HG02840 (cell line): ENCODE measurements around the gene FBXO2.

Source experiments
- ATAC-seq: cut with Tn5 transposase; IDR thresholded peaks from one replicate; pipeline ENCODE4 v1.9.1; 2021; ENCODE audit warnings: mild to moderate bottlenecking, moderate library complexity, moderate number of reproducible peaks; ENCODE audit not compliant: unreplicated experiment, low FRiP score

FBXO2 gene

DNA sequence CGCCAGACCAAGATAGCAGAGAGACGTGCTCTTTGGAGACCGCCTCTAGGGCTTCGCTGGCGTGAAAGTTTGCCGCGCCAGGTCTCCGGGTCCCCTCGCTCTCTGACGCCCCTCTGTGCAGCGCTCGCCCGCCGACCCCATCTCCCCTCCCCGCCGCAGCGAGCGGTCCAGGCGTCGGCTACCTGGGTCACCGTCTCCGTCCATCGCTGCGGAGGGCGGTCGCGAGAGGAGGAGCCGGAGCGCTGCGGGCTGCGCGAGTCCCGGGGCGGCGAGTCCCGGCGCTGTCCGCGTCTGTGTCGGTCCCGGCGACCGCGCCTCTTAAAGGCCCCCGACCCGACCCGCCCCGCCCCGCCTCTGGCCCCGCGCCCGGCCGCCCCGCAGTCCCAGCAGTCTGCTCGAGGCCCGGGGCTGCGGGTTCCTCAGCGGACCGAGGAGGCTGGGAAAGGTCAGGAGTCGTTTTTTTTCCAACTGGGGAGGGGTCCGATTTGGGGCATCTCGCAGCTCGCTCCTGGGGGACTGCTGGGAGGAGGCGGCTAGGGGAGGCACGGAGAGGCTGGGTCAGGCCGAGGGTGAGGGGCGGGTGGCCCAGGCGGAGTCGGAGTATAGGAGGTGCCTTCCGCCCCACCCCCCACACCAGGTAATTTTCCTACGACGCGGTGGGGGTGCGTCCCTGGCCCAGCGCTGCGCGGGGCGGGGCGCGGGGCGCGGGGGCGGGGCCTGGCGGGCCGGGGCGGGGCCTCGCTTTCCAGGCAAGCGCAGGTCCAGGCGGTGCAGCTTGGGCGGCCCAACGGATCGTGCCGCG is at the start of gene FBXO2, which contains the start of gene FBXO44:
FBXO2 (minus strand) TSS at position 293 of the 802 bp plus-strand sequence; CDS start at position 204, 89 bp downstream.
FBXO44 (plus strand) TSS at position 741 of the 802 bp plus-strand sequence. CDS start 959 bp downstream, outside the sequence.
- no peak for ATAC-seq

- ATAC-seq = no peak
Observed at GRCh38 chr1:11703357-11704193, 49.3 kb upstream of the FBXO2 start.

DNA sequence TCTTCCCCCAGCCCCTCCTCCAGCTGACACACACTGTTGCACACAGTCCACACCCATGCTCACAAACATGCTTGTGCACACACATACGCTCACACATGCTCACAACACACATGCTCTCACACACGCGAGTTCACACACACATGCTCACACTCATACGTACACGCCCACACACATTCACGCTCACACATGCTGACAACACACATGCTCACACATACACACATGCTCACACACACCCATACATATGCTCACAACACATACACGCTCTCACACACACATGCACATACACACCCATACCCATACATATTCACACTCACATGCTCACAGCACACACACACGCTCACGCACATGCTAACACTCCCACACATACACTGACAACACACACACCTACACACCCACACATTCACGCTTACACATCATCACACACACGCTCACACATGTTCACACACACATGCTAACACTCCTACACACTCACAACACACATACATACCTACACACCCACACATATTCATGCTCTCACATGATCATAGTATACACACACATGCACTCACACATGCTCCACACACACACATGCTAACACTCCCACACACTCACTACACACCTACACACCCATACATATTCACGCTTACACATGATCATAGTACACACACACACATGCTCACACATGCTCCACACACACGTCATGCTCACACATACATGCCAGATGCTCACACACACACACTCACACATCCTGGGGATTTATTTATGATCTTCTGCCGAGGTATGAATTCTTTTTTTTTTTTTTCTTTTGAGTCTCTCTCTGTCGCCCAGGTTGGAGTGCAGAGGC is 48.0 kb upstream of the FBXO2 start:
- ATAC-seq = no peak

GRCh38 chr1:11701551-11701961 is 47.3 kb upstream of the FBXO2 start:
- no peak for ATAC-seq

- no peak for ATAC-seq
Observed at GRCh38 chr1:11700601-11701467, 46.6 kb upstream of the FBXO2 start.

DNA sequence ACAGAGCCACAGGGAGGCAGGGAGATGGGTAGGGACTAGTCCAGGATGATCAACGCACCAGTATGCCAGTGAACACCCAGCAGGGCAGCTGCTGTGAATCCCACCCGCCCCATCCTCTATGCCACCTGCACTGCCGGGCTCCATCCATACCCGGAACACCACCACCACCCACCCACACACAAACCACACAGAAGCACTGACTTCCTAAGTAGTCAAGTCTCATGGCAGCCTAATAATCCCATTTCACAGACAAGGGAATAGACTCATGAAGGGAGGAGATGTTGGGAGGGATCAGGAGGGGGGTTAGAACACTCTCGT is 43.6 kb upstream of the FBXO2 start:
- no peak for ATAC-seq

DNA sequence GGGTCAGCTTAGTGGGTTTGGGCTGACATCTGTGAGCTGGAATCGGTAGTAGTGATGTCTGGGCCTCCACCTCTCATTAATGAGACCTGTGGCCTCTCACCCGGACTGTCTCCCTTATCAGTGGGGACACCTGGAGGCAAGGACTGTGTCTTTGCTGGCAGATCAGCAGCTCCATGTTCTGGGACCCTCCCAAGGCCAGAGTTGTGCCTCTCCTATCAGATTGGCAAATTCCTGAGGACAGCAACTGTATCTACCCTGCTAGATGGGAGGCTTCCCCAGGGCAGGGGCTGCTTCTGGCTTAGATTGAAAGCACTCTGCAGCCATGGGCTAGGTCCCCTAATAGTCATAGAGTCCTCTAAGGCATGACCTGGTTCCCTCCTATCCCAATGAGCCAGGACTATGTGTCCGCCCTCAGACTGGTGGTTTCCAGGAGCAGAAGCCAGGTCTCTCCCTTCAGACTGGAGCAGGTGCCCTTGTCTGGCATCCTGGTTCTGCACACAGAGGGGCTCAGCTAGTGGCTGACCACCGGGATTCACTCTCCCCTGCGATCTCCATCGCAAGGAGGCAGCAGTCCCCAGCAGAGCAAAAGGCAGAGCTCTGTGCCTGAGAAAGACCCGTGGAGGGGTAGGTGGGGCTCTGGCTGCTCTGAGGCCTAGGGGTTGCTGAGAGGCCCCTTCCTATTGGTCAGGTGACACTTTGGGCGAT is 43.1 kb upstream of the FBXO2 start:
- no peak for ATAC-seq

DNA sequence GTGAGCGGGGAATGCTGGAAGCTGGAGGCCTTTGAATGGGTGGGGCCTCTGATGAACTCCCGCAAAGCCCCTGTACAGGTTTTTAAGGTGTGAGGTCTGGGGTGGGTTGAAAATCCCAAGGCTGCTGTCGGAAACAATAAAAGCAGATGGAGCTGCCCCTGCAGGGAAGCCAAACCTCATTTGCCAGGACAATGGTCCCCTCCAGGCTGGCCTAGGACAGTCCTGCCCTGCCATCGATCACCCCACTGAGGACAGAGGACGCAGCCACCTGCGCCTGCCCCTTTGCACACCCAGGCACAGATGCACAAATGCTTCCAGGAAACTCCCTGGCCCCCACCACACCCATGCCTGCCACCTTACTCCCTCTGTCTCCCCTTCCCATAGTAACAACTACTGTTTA is 41.6 kb upstream of the FBXO2 start:
- no peak for ATAC-seq

DNA sequence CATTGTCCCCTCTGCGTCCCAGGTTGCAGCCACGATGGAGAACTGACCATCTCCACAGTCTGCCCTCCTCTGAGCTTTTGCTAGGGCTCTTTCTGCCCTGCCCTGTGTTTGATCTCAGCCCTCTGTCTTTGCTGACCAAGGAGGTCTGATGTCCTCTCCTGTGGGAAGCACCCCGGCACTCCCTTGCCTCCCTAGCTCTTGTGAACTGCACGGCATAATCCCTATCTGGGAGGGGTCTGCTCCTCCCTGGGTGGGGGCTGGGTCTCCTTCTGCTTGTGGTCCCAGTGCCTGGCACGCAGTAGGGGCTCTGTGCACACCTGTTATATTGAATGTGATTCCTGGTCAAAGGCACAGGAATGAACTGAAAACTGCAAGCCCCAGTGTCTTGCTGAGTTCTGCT is 39.7 kb upstream of the FBXO2 start:
- no peak for ATAC-seq

DNA sequence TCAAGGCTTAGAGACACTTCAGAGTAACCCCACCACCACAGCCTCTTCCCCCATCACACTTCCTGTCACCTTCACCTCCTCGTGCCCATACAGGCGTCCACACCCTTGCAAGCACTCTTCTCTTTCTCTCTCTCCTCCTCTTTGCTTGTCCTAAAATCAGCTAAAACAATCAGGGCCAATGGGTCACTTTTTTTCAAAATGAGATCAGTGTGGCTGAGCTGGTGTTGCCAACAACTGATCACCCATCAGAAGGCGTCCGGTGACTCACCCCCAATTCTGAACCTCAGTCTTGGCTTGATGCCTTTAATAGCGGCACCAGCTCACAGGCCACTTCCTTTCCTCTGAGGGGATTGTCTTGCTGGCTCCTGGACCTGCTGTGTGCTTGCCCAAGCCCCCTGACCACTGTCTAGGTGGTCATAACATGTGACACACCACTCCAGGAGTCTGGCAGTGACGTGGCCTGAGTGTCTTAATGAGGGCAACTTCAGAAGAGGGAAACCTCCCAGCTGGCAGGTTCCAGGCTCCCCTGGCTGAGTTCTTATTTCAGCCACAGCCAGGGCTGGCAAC is 38.9 kb upstream of the FBXO2 start:
- ATAC-seq = no peak

DNA sequence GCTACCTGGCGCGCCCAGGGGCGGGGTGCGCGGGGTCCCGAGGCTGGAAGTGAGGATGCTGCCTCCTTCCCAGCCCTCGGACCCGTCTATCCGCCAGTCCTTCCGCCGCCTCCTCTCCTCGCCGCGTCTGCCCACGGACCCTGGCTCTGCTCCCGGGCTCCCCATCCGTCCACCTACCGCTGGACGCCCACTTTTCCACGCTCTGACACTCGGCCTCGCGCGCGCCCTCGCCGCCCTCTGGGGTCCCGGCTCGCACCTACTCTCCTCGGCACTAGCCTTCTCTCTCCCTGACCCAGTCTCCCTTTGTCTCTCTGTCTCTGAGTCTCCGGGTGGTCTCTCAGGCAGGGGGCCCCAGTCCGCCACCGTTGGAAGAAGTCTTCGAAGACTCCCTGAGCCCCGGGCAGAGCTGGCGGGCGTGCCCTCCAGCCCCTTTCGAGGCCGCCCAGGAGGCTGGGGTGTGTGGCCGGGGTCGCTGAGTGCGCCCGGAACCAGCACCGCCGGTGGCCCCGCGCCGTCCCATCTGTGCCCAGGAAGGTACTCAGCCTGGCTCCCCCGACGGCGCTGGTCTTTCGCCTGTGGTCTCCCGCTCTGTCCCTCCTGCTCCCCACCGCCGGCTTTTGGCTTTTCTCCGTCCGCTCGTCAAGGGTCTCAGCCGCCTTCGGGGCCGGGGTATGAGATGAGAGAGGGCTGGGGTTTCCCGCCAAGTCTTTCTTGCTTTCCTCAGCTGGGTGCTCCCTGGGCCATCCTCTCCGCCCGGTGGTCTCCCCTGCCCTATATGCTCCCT is 37.9 kb upstream of the FBXO2 start:
- no peak for ATAC-seq

- ATAC-seq = no peak
Observed at GRCh38 chr1:11691302-11691914, 37.2 kb upstream of the FBXO2 start, which contains the start of gene DRAXIN. Gene DRAXIN (plus strand): TSS chr1:11691710. CDS start chr1:11706259, 14,549 bp downstream.

DNA sequence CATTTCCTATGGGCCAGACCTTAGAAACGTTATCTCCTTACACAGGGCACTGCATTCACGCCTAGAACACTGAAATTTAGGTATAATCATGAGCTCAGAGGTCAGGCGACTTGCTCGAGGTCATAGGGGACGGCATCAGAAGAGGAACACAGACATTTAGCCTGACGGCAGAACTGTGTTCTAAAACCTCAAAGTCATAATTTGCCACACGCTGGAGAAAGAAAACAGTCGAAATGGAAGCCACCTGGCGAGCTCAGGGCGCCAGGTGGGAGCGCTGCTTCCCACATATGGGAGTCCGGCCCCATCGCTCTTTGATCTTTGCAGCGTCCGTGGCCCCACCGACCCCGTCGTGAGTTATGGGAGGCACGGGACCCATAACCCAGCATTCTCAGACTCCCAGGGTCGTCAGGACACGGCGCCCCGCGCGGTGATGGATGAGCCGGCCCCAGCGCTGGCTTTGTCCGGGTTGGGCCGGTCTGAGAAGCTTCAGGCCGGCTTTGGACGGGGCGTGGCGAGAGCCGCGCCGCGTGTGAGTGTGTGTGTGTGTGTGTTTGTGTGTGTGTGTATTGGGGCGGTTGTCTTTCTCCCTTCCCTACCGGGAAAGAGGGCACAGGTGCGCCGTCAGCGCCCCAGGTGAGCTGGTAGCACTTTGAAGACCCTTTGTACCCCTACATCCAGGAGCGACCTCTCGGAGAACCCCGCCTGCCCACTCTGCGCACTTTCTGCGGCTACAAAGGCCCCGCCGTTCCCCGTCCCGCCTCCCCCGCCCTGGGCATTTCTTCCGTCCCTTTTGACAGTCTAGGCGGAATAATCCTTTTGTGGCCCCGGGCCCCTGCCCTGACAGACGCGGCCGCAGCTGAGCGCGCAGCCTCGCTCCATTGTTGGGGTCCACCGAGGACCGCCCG is 36.4 kb upstream of the FBXO2 start:
- no peak for ATAC-seq

DNA sequence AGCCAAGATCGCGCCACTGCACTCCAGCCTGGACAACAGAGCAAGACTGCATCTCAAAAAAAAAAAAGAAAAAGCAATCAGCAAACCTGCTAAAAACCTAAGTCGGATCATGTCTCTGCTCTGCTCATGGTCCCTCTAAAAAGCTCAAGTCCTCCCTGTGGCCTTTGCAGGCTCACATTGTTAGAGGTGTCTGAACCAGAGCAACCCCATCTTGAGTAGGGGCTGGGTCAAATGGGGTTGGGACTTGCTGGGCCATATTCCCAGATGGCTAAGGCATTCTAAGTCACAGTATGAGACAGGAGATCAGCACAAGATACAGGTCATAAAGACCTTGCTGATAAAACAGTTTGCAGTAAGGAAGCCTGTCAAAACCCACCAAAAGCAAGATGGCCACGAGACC is 34.3 kb upstream of the FBXO2 start:
- ATAC-seq = no peak

GRCh38 chr1:11685210-11685752 is 31.1 kb upstream of the FBXO2 start:
- no peak for ATAC-seq

- no peak for ATAC-seq
Observed at GRCh38 chr1:11684070-11684469, 29.8 kb upstream of the FBXO2 start.
